Measurements from ENCODE around the gene OPRM1. TPM values are rescaled to one million over a fixed set of nuclear protein-coding genes. Genes with fewer than 3 reads are reported as not detected.

The OPRM1 gene
- polyA plus RNA-seq, 1 donor (not counting 4 experiments of a cell fraction or from before 2014, with no cell fraction given), result not detected

DNA sequence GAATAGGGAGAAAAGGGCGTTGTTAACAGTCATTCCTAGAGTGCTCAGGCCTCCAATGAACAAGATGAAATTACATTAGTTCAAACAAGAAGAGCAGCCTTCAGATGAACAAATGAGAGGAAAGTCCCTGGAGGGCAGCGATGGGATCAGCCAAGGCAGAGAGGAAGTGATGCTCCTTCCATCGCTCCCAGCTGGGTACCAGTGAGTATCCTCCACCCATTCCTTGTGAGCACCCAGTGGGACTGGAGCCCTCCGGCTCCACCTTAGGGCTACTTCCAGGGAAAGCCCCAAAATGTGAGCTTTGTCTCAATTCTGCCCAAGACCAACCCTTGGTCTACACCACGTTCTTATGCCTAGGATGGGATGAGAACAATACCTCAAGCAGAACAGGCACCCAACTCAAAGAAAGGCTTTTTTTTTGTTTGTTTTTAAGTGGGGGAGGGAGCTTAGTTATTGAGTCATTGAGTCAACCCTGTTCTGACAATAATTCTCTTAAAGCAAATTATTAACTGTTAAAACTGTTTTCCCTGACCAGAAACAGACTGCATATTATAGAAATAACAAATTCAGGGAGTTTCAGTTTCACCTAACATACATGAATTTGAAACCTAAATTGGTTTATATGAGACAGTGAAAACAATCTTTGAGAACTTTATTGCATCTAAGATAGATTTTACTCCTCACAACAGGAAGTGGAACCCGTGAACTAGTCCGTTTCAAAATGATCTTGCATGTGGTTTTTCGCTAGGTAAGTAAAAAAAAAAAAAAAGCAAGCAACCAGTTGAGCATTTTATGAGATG is 210.7 kb downstream of the OPRM1 start:
- no peaks in the 10 kb centered on the region for H3K9me1 ChIP-seq (ENCODE audit: control insufficient read depth, extremely low read depth, insufficient read depth, low read length)
- no peak overlapping the region for H3K27ac ChIP-seq (ENCODE audit: control insufficient read depth, insufficient read depth, low read length)
- H3K79me2 ChIP-seq (ENCODE audit: control insufficient read depth, insufficient read depth, low read length), result no peaks in the 10 kb centered on the region
- H4K20me1 ChIP-seq (ENCODE audit: control insufficient read depth, extremely low read depth, insufficient read depth, low read length), result no peaks in the 10 kb centered on the region
- no peaks in the 10 kb centered on the region for H3K36me3 ChIP-seq (ENCODE audit: control insufficient read depth in 2 of 2, extremely low read depth in 1 of 2, insufficient read depth in 2 of 2, low read length in 2 of 2)
- dilution Hi-C loops (cut with MboI; ENCODE audit: extremely low pct_ligation_motif_present, low sequenced_read_pairs), result no loop called here
- H3K9ac ChIP-seq (ENCODE audit: control insufficient read depth, extremely low read depth, insufficient read depth, low read length), result no peak overlapping the region
- H2AFZ ChIP-seq (ENCODE audit: control insufficient read depth, low read length), result no peak overlapping the region
- H3K4me2 ChIP-seq (ENCODE audit: control insufficient read depth, extremely low read depth, insufficient read depth, low read depth, low read length), result no peak overlapping the region
- H3K27me3 ChIP-seq (ENCODE audit: control insufficient read depth, extremely low read depth, insufficient read depth, low read length), result no peaks in the 10 kb centered on the region
- no peak overlapping the region for H3K4me3 ChIP-seq (ENCODE audit: control insufficient read depth in 2 of 3, extremely low read depth in 1 of 3, insufficient read depth in 2 of 3, low read depth in 1 of 3, low read length in 3 of 3)
- no peak for FAIRE-seq
- H3K9me3 ChIP-seq (ENCODE audit: control insufficient read depth, low read depth, low read length), result no peaks in the 10 kb centered on the region
- TF ChIP-seq, protein P1, sequence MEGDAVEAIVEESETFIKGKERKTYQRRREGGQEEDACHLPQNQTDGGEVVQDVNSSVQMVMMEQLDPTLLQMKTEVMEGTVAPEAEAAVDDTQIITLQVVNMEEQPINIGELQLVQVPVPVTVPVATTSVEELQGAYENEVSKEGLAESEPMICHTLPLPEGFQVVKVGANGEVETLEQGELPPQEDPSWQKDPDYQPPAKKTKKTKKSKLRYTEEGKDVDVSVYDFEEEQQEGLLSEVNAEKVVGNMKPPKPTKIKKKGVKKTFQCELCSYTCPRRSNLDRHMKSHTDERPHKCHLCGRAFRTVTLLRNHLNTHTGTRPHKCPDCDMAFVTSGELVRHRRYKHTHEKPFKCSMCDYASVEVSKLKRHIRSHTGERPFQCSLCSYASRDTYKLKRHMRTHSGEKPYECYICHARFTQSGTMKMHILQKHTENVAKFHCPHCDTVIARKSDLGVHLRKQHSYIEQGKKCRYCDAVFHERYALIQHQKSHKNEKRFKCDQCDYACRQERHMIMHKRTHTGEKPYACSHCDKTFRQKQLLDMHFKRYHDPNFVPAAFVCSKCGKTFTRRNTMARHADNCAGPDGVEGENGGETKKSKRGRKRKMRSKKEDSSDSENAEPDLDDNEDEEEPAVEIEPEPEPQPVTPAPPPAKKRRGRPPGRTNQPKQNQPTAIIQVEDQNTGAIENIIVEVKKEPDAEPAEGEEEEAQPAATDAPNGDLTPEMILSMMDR (optimal IDR thresholded peaks at IDR 0.05 in 1 of 3, IDR thresholded peaks at IDR 0.05 in 1 of 3, conservative IDR thresholded peaks at IDR 0.05 in 1 of 3; ENCODE audit: extremely low read depth in 1 of 3, insufficient read depth in 2 of 3, low read length in 3 of 3), result no peak
- TF ChIP-seq EZH2 (IDR thresholded peaks at IDR 0.05; ENCODE audit: low read length), result no peak
- H3K4me1 ChIP-seq (ENCODE audit: control insufficient read depth, extremely low read depth, insufficient read depth, low read length), result no peaks in the 10 kb centered on the region
- no peak for DNase-seq (ENCODE audit: low read depth, low spot score)

DNA sequence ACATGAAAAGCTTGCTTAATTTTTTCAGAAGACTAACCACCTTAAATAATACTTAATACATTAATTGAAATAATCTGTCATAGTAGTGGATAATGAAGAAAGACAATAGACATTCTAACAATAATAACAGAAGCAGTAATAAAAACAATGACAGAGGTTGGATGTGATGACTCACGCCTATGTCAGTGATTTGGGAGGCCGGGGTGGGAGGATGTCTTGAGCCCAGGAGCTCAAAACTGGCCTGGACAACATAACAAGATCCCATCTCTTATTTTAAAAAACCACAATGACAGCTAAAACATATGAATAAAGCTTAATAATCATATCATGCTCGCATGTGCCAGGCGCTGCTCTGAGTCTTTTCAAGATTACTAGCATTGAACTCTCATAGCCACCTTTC is 212.1 kb downstream of the OPRM1 start:
- H3K79me2 ChIP-seq (ENCODE audit: control insufficient read depth, insufficient read depth, low read length), result no peaks in the 10 kb centered on the region
- TF ChIP-seq, protein P1 (optimal IDR thresholded peaks at IDR 0.05 in 1 of 3, IDR thresholded peaks at IDR 0.05 in 1 of 3, conservative IDR thresholded peaks at IDR 0.05 in 1 of 3; ENCODE audit: extremely low read depth in 1 of 3, insufficient read depth in 2 of 3, low read length in 3 of 3), result no peak
- TF ChIP-seq EZH2 (IDR thresholded peaks at IDR 0.05; ENCODE audit: low read length), result no peak
- no peaks in the 10 kb centered on the region for H3K9me3 ChIP-seq (ENCODE audit: control insufficient read depth, low read depth, low read length)
- no peaks in the 10 kb centered on the region for H3K27me3 ChIP-seq (ENCODE audit: control insufficient read depth, extremely low read depth, insufficient read depth, low read length)
- no peaks in the 10 kb centered on the region for H3K36me3 ChIP-seq (ENCODE audit: control insufficient read depth in 2 of 2, extremely low read depth in 1 of 2, insufficient read depth in 2 of 2, low read length in 2 of 2)
- no peak overlapping the region for H3K4me2 ChIP-seq (ENCODE audit: control insufficient read depth, extremely low read depth, insufficient read depth, low read depth, low read length)
- H4K20me1 ChIP-seq (ENCODE audit: control insufficient read depth, extremely low read depth, insufficient read depth, low read length), result no peaks in the 10 kb centered on the region
- no peak overlapping the region for H3K9ac ChIP-seq (ENCODE audit: control insufficient read depth, extremely low read depth, insufficient read depth, low read length)
- dilution Hi-C loops (cut with MboI; ENCODE audit: extremely low pct_ligation_motif_present, low sequenced_read_pairs), result no loop called here
- H3K4me3 ChIP-seq (ENCODE audit: control insufficient read depth in 2 of 3, extremely low read depth in 1 of 3, insufficient read depth in 2 of 3, low read depth in 1 of 3, low read length in 3 of 3), result no peak overlapping the region
- DNase-seq (ENCODE audit: low read depth, low spot score) (no peak), FAIRE-seq (no peak)
- H3K27ac ChIP-seq (ENCODE audit: control insufficient read depth, insufficient read depth, low read length), result no peak overlapping the region
- H2AFZ ChIP-seq (ENCODE audit: control insufficient read depth, low read length), result no peak overlapping the region
- H3K4me1 ChIP-seq (ENCODE audit: control insufficient read depth, extremely low read depth, insufficient read depth, low read length), result no peaks in the 10 kb centered on the region
- no peaks in the 10 kb centered on the region for H3K9me1 ChIP-seq (ENCODE audit: control insufficient read depth, extremely low read depth, insufficient read depth, low read length)
